IPS-NIHi7 (cell line): Measurements from ENCODE around the gene EMP3.
"Not testable (repeated sequence)": the region's sequence is repeated elsewhere in the genome, so short reads cannot be mapped to it uniquely, and the experiment has no call there.

Source experiments
- DNase-seq: peaks from one replicate; pipeline ENCODE4 v3.0.0; 2012; ENCODE audit warnings: mixed read lengths; ENCODE audit errors: extremely low spot score

EMP3 gene

DNA sequence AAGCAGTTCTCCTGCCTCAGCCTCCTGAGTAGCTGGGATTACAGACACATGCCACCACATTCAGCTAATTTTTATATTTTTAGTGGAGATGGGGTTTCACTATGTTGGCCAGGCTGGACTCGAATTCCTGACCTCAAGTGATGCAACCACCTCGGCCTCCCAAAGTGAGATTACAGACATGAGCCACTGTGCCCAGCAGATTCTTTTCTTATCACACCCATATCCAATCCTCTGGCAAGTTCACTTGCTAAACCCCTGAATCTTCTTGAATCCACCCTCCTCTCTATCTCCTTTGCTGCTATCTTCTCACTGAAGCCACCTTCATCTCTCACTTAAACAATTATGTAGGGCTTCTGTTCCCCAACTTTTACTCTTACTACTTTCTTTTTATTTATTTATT lies 20.8 kb downstream of the EMP3 start:
- no peak for DNase-seq

DNA sequence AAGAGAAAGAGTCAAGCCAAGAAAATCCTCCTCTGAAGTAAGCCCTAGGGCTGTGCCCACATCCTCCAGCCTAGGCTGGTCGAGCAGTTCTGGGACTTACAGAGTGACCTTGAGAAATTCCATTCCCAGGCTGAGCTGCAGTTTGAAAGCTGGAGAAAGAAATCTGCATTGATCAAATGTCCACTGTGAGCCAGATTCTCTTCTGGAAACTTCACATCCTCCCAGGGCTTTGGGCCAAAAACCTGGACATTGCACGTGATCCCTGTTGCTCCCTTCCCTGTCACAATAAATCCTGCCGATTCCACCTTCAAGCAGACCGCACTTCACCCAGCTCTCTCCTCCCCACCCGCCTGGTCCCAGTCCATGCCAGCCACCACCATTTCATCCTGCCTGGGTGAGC lies 22.7 kb downstream of the EMP3 start:
- DNase-seq = no peak

DNA sequence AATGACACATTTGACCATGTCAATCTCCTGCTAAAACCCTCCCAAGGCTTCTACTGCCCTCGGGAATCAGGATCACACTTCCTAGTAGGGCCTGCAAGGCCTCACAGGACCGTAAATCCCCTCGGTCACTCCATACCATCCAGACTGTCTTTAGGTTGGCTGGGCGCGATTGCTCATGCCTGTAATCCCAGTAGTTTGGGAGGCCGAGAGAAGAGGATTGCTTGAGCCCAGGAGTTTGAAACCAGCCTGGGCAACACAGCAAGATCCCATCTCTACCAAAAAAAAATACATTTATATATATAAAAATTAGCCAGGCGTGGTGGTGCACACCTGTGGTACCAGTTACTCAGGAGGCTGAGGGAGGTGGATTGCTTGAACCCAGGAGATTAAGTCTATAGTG lies 23.4 kb downstream of the EMP3 start:
- DNase-seq = no peak

DNA sequence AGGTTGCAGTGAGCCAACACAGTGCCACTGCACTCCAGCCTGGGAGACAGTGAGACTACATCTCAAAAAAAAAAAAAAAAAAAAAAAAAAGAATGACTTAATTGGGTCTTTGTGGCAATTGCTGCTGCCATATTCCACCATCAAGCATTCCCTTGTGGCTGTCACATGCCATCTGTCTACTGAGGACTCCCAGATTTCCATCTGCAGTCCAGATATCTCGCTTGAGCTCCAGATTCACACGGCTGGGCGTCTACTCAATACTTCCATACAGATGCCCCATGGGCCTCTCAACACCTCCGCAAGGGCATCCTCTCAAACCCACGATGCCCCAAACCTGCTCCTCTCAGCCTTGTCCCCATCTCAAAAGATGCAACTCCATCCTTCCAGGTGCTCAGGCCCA lies 25.5 kb downstream of the EMP3 start:
- no peak for DNase-seq

DNA sequence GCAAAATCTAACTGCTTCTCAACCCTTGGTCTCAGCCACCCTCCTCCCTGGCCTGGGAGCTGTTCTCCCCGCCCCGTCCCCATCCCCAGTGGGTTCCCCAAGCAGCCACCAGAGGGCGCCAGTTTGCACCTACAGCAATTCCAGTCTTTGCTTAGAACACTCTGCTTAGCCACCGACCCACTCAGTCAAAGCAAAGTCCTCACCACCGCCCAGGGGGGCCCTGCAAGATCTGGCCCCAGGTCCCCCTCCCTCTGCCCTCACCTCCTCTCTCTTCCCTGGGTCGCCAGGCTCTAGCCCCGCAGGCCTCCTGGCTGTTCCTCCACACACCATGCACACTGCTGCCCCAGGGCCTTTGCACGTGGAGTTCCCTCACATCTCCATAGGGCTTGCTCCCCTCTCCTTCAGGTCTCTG lies 26.0 kb downstream of the EMP3 start:
- DNase-seq = peak; percentile 88

DNA sequence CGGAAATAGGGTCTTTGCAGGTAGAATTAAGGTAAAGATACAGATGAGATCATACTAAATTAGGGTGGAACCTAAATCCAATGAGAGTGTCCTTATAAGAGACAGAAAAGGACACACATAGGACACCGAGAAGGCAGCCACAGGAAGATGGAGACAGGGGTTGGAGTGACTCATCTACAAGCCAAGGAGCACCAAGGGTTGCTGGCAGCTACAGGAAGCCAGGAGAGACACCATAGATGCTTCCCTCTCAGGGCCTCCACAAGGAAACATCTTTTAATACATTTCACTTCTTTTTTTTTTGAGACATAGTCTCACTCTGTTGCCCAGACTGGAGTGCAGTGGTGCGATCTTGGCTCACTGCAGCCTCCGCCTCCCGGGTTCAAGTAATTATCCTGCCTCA lies 28.3 kb downstream of the EMP3 start:
- DNase-seq = no peak

DNA sequence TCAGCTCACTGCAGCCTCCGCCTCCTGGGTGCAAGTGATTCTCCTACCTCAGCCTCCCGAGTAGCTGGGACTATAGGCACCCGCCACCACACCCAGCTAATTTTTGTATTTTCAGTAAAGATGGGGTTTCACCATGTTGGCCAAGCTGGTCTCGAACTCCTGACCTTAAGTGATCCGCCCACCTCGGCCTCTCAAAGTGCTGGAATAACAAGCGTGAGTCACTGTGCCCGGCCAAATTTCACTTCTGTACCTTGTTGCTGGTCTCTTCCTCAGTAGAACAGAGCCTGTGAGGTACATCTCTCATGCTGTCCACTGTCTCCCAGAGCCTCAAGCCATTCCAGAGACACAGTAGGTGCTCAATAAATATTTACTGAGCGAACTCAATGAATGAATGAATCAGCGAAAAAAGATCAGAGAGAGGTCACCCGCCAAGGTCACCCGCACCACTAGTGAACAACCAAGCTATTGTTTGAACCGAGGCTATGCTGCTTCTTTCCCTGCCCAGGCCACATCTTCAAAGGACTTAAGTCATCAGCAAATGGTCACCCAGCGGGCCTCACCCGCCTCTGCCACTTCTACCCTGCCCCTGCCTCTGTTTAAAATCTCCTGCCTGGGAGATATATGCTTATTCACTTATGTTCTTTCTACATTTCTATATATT lies 29.1 kb downstream of the EMP3 start:
- no peak for DNase-seq

DNA sequence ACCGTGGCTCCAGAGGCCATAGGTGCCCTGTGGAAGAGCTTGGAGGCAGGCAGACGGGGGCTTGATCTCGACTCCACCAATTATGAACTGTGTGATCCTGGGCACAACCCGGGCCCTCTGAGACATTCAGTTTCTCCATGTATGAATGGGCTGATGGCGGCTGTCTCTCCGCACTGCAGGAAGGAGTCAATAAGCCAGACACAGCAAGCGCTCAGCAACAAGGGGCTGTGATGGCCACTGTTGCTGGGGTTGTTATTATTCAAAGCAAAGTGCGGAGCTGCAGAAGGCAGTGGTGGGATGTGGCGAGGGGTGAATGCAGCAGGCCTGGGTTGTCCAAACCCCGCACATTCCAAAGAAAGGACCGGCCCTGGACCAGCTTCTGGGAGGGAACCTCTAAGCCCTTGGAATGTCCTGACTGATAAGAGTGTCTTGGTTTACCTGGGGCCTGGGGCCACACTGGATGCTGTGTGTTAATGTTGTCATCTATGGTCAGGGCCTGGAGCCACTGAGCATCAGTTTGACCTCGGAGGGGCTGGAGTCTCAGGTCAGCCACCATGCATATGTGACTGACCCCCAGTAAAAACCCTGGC lies 30.1 kb downstream of the EMP3 start:
- no peak for DNase-seq

DNA sequence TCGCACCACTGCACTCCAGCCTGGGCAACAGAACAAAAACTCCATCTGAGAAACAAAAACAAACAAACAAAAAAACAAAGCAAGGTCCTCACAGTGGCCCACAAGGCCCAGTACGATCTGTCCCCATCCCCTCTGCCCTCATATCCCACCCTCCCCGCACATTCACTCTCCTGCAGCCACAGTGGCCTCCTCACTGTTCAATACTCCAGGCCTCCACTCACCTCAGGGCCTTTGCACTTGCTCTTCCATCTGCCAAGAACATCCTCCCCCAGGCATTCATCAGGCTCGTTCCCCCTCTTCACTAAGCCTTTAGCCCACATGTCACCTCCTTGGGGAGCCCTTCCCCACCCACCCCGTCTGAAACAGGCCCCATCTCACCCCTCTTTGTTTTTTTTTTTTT lies 33.8 kb downstream of the EMP3 start:
- DNase-seq = no peak

DNA sequence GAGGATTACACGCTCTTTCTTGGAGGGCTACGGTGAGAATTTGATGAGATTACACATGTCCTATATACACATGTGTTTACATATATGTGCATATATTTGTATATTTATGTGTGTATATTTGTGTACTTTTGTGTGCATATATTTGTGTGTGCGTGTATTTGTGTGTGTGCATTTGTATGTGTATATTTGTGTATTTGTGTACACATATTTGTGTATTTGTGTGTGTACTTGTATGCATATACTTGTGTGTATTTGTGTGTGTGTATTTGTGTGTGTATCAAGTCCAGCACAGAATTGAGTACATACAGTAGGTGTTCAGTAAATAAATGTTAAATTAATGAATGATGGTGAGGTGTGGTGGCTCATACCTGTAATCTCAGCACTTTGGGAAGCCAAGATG lies 36.6 kb downstream of the EMP3 start:
- DNase-seq = no peak

DNA sequence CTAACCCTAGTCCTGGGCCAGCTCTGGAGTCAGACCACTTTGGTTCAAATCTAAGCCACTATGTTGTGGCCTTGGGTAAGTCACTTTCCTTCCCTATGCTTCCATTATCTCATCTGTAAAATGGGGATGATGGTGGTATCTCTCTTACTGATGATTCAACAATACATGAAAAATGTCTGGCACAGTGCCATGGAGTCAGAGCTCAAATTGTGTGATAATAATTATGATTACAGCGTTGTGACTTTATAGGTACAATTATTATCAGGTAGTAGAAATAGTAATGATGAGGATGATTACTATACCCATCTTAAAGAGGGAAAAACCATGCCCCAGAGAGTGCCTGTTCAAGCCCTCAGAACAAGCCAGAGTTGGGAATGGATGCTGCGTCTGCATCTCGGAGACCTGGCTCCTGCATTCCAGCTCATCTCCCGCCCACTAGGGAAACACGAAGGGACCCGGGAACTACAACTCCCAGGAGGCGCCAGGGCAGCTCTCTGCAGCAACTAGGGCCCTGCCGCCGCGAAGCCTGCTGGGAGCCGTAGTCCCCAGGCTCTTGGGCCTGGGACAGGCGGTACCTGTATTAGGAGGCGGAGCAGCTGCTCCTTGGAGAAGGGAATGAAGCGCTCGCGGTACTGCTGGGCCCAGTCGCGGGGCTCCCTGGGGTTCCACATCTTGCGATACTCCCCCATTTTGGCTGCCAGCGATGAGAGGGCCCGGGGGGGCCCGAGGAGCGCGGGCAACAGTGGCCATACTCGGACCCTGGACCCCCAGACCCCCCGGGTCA lies 37.6 kb downstream of the EMP3 start:
- DNase-seq = peak; percentile 95

DNA sequence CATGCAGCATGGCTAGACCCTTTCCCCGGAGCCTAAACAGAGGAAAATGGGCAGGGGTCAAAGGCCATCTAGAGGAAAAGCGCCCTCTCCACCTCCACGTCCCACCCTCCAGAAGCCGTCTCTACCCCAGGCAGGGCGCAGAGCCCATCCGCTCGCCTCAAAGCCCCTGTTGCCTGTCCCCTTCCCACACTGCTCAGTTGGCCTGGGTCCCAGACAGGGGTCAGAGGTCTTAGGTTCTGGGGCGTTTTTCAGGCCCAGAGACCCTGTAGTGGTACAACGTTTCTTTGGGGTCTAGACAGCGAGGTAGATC lies 38.1 kb downstream of the EMP3 start:
- DNase-seq = peak; percentile 24

DNA sequence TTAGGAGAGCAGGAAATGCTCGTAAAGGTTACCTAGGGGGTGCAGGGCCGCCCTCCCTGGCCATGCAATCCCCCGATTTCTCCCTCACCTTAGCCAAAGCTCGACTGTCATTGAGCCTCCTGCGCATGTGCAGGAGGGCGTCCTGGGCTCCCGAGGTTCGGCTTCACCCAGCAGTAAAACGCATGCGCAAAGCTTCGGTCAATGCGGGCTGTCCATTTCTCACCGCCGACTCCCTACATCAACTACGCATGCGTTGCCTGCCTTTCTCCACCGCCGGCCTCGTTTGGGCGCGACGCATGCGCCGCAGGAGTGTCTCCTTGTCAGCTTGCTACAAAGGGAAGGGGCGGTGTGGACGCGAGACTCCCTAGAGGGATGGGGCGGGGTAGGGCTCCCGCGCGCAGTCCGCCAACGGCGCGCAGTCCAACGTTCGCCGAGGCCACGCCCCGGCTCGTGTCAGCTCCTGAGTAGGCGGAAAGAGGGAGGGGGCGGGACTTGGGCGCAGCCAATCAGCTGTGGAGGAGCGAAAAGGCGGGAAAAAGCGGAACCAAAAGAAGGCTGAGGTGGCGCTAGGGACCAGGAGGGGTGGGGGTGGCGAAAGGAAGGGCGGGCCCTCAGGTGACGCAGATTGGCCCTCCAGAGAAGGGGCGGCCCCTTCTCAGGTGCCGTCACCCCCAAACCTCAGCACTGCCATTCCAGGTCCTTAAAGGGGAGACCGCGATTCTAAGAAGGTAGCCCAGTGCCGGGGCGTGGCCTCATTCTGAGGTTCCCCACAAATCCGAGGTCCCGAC lies 38.7 kb downstream of the EMP3 start, which contains the start of the genes SYNGR4 and TMEM143:
TSS of gene SYNGR4 (plus strand) at position 558 of the 788 bp plus-strand sequence. CDS start 1,476 bp downstream, outside the sequence.
TSS of gene TMEM143 (minus strand) at position 131 of the 788 bp plus-strand sequence. CDS start at position 111, 20 bp downstream.
- peak; percentile 96 for DNase-seq

DNA sequence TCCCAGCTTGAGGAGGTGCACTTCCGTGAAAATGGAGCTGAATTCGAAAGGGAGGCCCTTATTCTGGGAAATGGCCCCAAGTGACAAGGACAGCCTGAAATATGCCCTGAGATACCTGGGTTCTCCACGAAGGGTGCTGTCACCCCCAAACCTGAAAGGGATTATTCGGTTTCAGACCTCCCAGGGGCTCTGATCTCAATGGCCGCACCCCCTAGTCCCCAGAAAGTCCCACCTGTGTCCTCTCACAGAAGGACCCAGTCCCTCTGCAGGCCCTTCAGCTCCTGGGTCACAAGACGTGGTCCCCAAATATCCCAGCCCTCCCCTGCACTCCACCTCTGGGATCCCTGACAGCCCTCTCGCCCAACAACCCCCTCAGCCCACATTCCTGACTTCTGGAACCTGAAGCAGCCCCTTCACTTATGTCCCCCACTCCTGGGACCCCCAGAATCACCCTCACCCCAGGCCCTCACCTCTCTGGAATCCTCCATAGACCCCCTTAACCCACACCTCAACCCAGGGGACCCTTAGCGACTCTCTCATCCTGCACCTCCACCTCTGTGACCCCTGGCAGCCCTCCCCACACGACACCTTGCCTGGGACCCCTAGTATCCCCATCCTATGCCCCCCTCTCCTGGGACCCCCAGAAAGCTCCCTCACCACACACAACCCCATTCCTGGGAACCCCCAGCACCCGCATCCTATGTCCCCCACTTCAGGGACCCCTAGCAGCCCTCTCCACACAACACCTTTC lies 39.4 kb downstream of the EMP3 start:
- no peak for DNase-seq

DNA sequence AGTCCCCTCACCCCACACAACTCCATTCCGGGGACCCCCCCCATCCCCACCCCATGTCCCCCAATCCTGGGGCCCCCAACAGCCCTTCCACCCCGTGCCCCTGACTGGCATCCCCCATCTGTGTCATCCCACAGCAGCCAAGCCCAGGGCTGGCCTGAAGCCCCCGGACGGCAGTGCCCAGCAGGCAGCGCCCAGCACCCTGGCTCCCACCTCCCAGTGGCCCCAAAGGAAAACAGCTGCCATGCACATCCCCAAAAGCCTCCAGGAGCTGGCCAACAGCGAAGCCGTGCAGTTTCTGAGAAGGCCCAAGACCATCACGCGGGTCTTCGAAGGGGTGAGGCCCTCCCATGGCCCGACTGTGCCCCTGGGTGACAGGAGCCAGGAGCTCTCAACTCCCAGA lies 40.2 kb downstream of the EMP3 start:
- no peak for DNase-seq

DNA sequence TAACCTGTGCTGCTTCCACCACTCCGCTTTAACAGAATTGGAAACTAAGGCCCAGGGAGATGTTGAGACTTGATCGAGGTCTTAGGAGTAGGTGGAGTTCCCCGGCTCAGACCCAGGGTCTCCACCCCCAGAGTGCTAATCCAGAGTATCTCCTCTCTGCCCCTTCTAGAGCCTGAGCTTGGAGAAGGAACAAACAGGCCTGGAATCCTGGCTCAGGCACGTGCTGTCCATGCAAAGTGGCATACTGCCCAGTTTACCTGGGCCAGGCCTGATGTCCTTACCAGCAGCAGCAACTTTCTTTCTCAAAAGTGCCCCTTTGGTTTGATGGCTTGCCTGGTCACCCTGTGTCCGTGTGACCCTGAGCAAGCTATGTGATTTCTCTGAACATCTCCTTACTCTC lies 42.5 kb downstream of the EMP3 start:
- no peak for DNase-seq

DNA sequence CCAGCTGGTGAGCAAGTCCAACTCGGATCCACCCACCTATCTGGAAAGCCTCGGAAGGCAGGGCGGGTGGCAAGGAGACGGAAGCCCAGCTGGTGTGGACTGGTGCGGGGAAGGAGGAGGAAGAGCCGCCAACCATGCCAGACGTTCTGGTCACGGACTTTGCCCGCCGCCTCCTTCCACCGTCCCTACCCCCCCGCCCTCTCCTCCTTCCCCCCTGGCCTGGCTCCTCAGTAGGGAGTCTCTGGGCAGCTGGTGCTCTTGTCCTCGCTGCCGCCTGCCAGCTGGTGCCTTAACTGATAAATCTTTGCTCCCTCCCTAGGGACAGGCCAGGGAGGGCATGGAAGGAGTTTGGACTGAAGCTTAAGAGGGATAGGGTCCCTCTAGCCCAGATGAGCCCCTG lies 43.6 kb downstream of the EMP3 start:
- no peak for DNase-seq

DNA sequence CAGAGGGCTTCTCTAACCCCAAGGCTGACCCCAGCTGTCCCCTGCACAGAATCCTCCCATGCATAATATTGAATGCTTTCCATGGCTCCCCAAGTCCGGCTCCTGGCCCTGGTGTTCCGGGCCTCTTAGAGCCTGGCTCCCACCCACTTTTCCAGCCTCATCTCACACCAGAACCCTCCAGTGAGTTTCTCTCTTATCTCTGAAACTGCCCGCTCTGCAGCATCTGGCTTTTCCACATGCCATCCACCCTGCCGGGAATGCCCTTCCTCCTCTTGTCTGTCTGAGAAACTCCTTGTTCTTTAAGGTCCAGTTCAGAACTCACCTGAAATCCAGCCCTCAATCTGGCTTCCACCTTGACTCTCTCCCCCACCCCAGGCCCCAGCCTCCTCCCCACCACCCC lies 45.6 kb downstream of the EMP3 start:
- no peak for DNase-seq

DNA sequence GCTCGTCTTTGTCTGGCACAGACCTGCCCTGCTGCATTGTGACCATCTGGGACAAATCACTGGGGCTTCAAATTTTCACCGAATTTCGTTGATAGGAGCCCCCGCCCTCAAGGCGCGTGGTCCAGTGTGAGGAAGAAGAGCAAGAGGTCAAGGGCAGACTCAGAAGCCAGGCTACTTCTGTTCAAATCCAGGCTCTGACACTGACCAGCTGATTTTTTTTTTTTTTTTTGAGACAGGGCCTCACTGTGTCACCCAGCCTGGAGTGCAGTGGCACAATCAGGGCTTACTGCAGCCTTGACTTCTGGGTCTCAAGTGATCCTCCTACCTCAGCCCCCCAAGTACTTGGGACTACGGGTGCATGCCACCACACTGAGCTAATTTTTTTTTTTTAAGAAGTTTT lies 46.0 kb downstream of the EMP3 start:
- DNase-seq = no peak

DNA sequence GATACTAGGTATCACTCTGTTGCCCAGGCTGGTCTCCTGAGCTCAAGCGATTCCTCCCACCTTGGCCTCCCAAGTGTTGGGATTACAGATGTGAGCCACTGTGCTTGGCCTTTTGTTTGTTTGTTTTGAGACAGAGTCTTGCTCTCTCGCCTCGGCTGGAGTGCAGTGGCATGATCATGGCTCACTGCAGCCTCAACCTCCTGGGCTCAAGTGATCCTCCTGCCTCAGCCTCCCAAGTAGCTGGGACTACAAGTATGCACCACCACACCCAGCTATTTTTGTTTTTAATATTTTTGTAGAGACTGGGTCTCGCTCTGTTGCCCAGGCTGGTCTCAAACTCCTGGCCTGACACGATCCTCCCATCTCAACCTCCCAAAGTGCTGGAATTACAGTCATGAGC lies 46.4 kb downstream of the EMP3 start:
- not testable (repeated sequence) for DNase-seq

DNA sequence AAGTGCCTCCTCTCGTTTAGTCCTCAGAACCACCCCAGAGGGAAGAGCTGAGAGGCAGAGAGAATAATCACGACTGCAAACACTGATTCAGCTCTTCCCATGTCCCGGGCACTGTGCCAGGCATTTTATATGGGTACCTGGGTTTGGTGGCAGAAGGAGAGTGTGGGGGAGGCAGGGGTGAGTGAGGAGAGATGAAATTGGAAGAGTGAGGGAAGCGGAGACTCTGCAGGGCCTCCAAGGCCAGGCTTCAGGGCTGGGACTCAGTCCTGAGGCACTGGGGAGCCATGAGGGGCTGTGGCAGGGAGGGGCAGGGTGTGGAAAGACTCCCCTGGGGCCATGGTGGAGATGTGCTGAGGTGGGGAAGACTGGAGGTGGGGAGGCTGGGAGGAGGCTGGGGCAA lies 47.6 kb downstream of the EMP3 start:
- DNase-seq = no peak

DNA sequence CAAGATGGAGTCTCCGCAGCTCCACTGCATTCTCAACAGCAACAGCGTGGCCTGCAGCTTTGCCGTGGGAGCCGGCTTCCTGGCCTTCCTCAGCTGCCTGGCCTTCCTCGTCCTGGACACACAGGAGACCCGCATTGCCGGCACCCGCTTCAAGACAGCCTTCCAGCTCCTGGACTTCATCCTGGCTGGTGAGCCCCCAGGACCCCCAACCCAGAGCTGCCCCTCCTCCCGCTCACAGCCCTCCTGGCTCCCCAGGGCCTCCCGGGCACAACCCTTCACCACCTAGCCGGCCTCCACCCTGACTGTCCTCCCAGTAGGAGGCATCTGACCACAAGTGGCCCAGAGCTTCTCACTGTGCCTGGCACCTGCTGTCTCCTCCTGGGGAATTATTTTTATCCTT lies 48.2 kb downstream of the EMP3 start:
- no peak for DNase-seq
